ENCODE results near the gene CLEC18C. TPM values are rescaled to one million over a fixed set of nuclear protein-coding genes. Genes with fewer than 3 reads are reported as not detected.
"Not testable (repeated sequence)": the region's sequence is repeated elsewhere in the genome, so short reads cannot be mapped to it uniquely, and the experiment has no call there.

CLEC18C gene
- total RNA-seq, 2 donors from 2014 or later, result 0.44 to 1.3 TPM

GRCh38 chr16:70204010-70204409, 30.4 kb downstream of the CLEC18C start:
- DNase-seq; H3K36me3 Mint-ChIP-seq (ENCODE audit: low read depth); H3K27me3 Mint-ChIP-seq; ATAC-seq; H3K9me3 ChIP-seq (ENCODE audit: control insufficient read depth, low read length, poor library complexity, severe bottlenecking); H3K4me3 Mint-ChIP-seq; H3K27ac Mint-ChIP-seq; H3K4me1 Mint-ChIP-seq: not testable (repeated sequence)

- H3K27ac Mint-ChIP-seq; H3K4me3 Mint-ChIP-seq; ATAC-seq; DNase-seq; H3K36me3 Mint-ChIP-seq (ENCODE audit: low read depth); H3K9me3 ChIP-seq (ENCODE audit: control insufficient read depth, low read length, poor library complexity, severe bottlenecking); H3K4me1 Mint-ChIP-seq; H3K27me3 Mint-ChIP-seq: not testable (repeated sequence)
Observed at GRCh38 chr16:70204668-70205405, 31.2 kb downstream of the CLEC18C start.

- not testable (repeated sequence) for H3K4me3 Mint-ChIP-seq; H3K9me3 ChIP-seq (ENCODE audit: control insufficient read depth, low read length, poor library complexity, severe bottlenecking); H3K27me3 Mint-ChIP-seq; H3K4me1 Mint-ChIP-seq; H3K36me3 Mint-ChIP-seq (ENCODE audit: low read depth); DNase-seq; ATAC-seq
- peak overlapping the region; percentile 2 for H3K27ac Mint-ChIP-seq
Observed at GRCh38 chr16:70206382-70206781, 32.8 kb downstream of the CLEC18C start.

- not testable (repeated sequence) for H3K27me3 Mint-ChIP-seq; H3K4me1 Mint-ChIP-seq; H3K36me3 Mint-ChIP-seq (ENCODE audit: low read depth); ATAC-seq; H3K4me3 Mint-ChIP-seq; DNase-seq; H3K9me3 ChIP-seq (ENCODE audit: control insufficient read depth, low read length, poor library complexity, severe bottlenecking)
- H3K27ac Mint-ChIP-seq, result peak overlapping the region; percentile 81
Observed at GRCh38 chr16:70218586-70218985, 45.0 kb downstream of the CLEC18C start.

GRCh38 chr16:70222574-70222973, 49.0 kb downstream of the CLEC18C start:
- not testable (repeated sequence) for H3K4me3 Mint-ChIP-seq; DNase-seq; H3K27ac Mint-ChIP-seq; H3K27me3 Mint-ChIP-seq; H3K9me3 ChIP-seq (ENCODE audit: control insufficient read depth, low read length, poor library complexity, severe bottlenecking); H3K4me1 Mint-ChIP-seq; H3K36me3 Mint-ChIP-seq (ENCODE audit: low read depth); ATAC-seq

- not testable (repeated sequence) for DNase-seq; H3K36me3 Mint-ChIP-seq (ENCODE audit: low read depth); H3K4me1 Mint-ChIP-seq; ATAC-seq; H3K27me3 Mint-ChIP-seq; H3K4me3 Mint-ChIP-seq; H3K9me3 ChIP-seq (ENCODE audit: control insufficient read depth, low read length, poor library complexity, severe bottlenecking)
- H3K27ac Mint-ChIP-seq, result peak overlapping the region; percentile 19
Observed at GRCh38 chr16:70223216-70223615, 49.6 kb downstream of the CLEC18C start.

- not testable (repeated sequence) for H3K36me3 Mint-ChIP-seq (ENCODE audit: low read depth); H3K27me3 Mint-ChIP-seq; H3K9me3 ChIP-seq (ENCODE audit: control insufficient read depth, low read length, poor library complexity, severe bottlenecking); DNase-seq; ATAC-seq; H3K4me3 Mint-ChIP-seq; H3K4me1 Mint-ChIP-seq
- H3K27ac Mint-ChIP-seq, result peak overlapping the region; percentile 19
Observed at GRCh38 chr16:70223971-70224513, 50.5 kb downstream of the CLEC18C start.

- H3K4me3 Mint-ChIP-seq; DNase-seq; H3K27me3 Mint-ChIP-seq; H3K36me3 Mint-ChIP-seq (ENCODE audit: low read depth); ATAC-seq; H3K9me3 ChIP-seq (ENCODE audit: control insufficient read depth, low read length, poor library complexity, severe bottlenecking); H3K27ac Mint-ChIP-seq; H3K4me1 Mint-ChIP-seq: not testable (repeated sequence)
Observed at GRCh38 chr16:70224645-70225044, 51.1 kb downstream of the CLEC18C start.

- H3K36me3 Mint-ChIP-seq (ENCODE audit: low read depth); H3K27me3 Mint-ChIP-seq; H3K27ac Mint-ChIP-seq; H3K4me3 Mint-ChIP-seq; DNase-seq; H3K4me1 Mint-ChIP-seq; ATAC-seq; H3K9me3 ChIP-seq (ENCODE audit: control insufficient read depth, low read length, poor library complexity, severe bottlenecking): not testable (repeated sequence)
Observed at GRCh38 chr16:70225430-70225829, 51.8 kb downstream of the CLEC18C start.

GRCh38 chr16:70226024-70226423, 52.4 kb downstream of the CLEC18C start:
- not testable (repeated sequence) for DNase-seq; H3K36me3 Mint-ChIP-seq (ENCODE audit: low read depth); H3K4me3 Mint-ChIP-seq; H3K27me3 Mint-ChIP-seq; H3K4me1 Mint-ChIP-seq; H3K9me3 ChIP-seq (ENCODE audit: control insufficient read depth, low read length, poor library complexity, severe bottlenecking); ATAC-seq; H3K27ac Mint-ChIP-seq

- not testable (repeated sequence) for H3K36me3 Mint-ChIP-seq (ENCODE audit: low read depth); H3K4me1 Mint-ChIP-seq; ATAC-seq
Observed at GRCh38 chr16:70231831-70232230, 58.2 kb downstream of the CLEC18C start.

More at GRCh38 chr16:70231831-70232230, 58.2 kb downstream of the CLEC18C start:
- H3K27me3 Mint-ChIP-seq; H3K9me3 ChIP-seq (ENCODE audit: control insufficient read depth, low read length, poor library complexity, severe bottlenecking); H3K4me3 Mint-ChIP-seq; DNase-seq; H3K27ac Mint-ChIP-seq: not testable (repeated sequence)

Other genes with a start within 250 kb of the CLEC18C start
- gene CLEC18A, start 222.5 kb upstream of the CLEC18C start, total RNA-seq, result 1 to 10 TPM; 1.8 to 2.1 TPM
- 10 to 100 TPM; 35.0 to 35.6 TPM for gene PDPR, start 59.5 kb upstream of the CLEC18C start, total RNA-seq
- gene EXOSC6, start 78.2 kb downstream of the CLEC18C start, total RNA-seq, result 10 to 100 TPM; 27.4 to 31.6 TPM
- 10 to 100 TPM; 14.7 to 20.6 TPM for gene AARS1, start 115.7 kb downstream of the CLEC18C start, total RNA-seq
- gene DDX19B, start 125.4 kb downstream of the CLEC18C start, total RNA-seq, result 10 to 100 TPM; 28.7 to 31.2 TPM
- gene DDX19A, start 173.1 kb downstream of the CLEC18C start, total RNA-seq, result 10 to 100 TPM; 49.3 to 51.8 TPM

Data from T-helper 17 cell (primary cell).